CD1c-positive myeloid dendritic cell (primary cell): Measurements from ENCODE around the gene HSPH1.

Source experiments
- DNase-seq: peaks from one replicate; pipeline ENCODE4 v3.0.0-alpha.2; 2016; ENCODE audit errors: extremely low spot score

HSPH1 gene

GRCh38 chr13:31096654-31097302 lies 64.9 kb downstream of the HSPH1 start:
- no peak for DNase-seq

GRCh38 chr13:31094331-31095015 lies 67.2 kb downstream of the HSPH1 start:
- no peak for DNase-seq

DNA sequence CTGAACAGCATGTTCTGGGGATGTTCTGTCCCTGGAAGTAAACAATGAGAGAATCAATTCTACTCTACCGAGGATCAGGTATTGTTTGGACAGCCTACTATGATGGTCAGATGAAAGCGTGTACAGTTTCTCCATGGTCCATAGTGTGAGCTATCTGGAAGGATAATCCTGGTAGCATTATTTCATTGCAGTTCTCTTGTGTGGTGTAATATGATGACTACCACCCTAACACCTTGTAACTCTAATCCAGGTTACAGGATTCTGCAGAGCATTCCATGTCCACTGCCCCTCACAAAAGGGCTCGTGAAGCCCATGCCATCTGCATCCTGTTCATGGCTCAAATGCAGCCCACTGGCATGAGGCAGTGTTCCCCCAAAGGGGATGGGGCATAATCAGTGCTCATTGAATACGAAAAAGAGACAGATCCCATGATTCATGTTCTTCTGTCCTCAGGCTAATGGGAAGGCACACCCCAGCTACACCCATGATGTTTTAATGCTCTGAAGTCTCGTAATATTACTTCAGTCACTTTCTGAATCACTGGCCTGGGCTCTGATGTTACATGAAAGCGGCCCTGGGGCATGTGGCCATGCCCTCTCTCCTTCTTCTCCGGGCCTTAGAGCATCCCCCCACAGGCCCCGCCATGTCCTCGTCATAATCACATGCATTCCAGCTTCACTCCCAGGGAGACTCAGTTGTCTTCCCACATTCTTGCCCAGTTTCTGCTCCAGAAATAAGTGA lies 68.4 kb downstream of the HSPH1 start:
- no peak for DNase-seq

GRCh38 chr13:31092646-31093045 lies 69.1 kb downstream of the HSPH1 start:
- DNase-seq: peak; percentile 30

- no peak for DNase-seq
Observed at GRCh38 chr13:31090961-31091624, 70.6 kb downstream of the HSPH1 start.

DNA sequence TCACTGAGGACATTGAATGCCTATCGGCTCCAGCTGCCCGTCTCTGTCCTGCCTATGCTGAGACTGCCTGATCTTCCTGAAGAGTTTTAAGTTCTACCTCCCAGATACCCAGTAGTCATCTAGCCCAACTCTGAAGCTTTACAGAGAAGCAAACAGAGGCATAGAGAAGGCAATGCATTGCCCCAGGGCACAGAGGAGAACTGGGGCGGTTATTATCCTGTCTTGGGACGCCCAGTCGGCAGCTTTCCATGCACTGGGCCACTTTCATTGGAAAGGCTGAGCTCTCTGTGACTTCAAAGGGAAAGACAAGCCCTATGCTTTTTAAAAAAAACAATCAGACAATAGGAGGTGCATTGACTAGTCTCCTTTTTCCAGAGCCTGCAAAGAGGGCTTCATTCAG lies 71.6 kb downstream of the HSPH1 start:
- no peak for DNase-seq

DNA sequence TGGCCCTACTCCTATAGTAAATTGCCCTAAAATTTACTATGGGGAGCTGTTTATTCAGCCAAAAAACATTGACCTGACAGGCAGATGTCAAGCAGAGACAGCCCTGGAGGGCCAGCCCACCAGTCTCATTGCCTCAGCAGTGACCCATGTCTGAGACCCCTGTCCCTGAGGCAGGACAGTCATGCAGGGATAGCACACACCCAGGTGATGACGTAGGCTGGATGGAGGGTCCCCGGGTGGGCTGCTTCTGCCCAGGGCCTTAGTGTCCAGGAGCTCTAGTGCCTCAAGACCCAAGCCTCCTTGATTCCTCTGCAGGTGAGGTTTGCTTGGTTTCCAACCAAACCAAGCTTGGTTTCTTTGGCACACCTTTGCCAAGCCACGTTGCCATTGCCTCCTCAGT lies 72.1 kb downstream of the HSPH1 start:
- DNase-seq: no peak

- DNase-seq: no peak
Observed at GRCh38 chr13:31088826-31089420, 72.8 kb downstream of the HSPH1 start.
